Measurements from ENCODE around the gene EMILIN1. TPM values are rescaled to one million over a fixed set of nuclear protein-coding genes. Genes with fewer than 3 reads are reported as not detected.

The EMILIN1 gene
- total RNA-seq, 6 experiments from 2014 or later, result 144 to 208 (median 183) TPM

DNA sequence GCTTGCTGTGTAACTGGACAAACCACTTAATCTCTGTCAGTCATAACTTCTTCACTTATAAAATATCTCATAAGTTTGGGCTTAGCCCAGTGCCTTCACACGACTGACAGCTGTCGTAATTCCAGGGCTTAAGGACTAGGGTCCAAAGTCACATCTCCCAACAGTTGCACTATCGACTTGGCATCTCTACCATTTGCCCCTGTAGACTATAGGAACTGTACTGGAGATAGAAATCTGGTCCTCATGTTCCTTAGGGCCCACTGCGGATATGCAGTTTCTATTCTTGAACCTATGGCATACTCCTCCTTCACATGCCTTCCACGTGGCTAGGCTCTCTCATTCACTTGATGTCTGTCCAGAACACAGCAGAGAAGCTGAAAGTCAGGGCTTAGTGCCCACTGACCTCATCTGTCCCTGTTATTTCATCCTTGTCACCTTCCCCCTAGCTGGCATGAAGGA is 47.9 kb downstream of the EMILIN1 start:
- TF ChIP-seq, protein P1, sequence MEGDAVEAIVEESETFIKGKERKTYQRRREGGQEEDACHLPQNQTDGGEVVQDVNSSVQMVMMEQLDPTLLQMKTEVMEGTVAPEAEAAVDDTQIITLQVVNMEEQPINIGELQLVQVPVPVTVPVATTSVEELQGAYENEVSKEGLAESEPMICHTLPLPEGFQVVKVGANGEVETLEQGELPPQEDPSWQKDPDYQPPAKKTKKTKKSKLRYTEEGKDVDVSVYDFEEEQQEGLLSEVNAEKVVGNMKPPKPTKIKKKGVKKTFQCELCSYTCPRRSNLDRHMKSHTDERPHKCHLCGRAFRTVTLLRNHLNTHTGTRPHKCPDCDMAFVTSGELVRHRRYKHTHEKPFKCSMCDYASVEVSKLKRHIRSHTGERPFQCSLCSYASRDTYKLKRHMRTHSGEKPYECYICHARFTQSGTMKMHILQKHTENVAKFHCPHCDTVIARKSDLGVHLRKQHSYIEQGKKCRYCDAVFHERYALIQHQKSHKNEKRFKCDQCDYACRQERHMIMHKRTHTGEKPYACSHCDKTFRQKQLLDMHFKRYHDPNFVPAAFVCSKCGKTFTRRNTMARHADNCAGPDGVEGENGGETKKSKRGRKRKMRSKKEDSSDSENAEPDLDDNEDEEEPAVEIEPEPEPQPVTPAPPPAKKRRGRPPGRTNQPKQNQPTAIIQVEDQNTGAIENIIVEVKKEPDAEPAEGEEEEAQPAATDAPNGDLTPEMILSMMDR (IDR thresholded peaks at IDR 0.05), result no peak
- no peak for DNase-seq
- Mint-ChIP-seq H3K27ac (no peak overlapping the region), H3K36me3 (ENCODE audit: low read depth) (peaks cover 6% of the 10 kb centered on the region; the same call in 1 of the 2 replicates), H3K4me1 (ENCODE audit: low read depth) (no peaks in the 10 kb centered on the region), H3K9me3 (no peaks in the 10 kb centered on the region), H3K27me3 (ENCODE audit: insufficient read depth) (peaks cover 26% of the 10 kb centered on the region), H3K4me3 (no peak overlapping the region)

DNA sequence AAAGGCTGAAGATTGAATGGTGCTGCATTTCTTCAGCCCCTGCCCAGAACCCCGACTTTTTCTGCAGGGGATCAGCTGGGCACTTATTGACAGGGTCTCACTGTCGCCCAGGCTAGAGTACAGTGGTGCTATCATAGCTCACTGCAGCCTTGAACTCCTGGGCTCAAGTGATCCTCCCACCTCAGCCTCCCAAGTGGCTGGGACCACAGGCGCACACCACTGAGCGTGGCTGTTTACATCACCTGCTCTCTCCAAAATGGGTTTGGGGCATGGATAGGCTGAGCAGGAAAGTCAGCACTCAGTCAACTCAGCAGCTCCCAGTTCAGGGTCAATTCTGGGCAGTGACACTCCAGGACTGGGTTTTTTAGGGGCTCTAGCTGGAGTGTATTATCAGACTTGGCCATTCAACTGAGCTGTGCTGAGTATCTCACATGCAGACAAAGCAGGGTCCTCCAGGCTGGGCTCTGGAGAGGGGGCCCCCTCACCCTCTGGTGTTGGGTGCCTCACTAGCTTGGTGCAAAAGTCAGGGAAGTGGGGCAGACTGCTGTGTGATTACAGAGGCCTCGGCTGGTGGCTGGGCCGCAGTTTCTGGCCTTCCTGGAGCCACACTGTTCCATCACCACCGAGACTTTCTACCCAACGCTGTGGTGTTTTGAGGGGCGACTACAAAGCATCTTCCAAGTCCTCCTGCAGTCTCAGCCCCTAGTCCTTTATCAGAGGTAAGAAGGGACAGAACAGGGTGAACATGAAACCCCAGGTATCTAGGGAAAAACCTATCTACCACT is 49.7 kb downstream of the EMILIN1 start:
- TF ChIP-seq, protein P1 (IDR thresholded peaks at IDR 0.05), result no peak
- no peak for DNase-seq
- Mint-ChIP-seq H3K9me3 (no peaks in the 10 kb centered on the region), H3K27me3 (ENCODE audit: insufficient read depth) (peaks cover 13% of the 10 kb centered on the region), H3K36me3 (ENCODE audit: low read depth) (peaks cover 7% of the 10 kb centered on the region; the same call in 1 of the 2 replicates), H3K4me1 (ENCODE audit: low read depth) (peaks cover 4% of the 10 kb centered on the region), H3K27ac (no peak overlapping the region), H3K4me3 (no peak overlapping the region)

DNA sequence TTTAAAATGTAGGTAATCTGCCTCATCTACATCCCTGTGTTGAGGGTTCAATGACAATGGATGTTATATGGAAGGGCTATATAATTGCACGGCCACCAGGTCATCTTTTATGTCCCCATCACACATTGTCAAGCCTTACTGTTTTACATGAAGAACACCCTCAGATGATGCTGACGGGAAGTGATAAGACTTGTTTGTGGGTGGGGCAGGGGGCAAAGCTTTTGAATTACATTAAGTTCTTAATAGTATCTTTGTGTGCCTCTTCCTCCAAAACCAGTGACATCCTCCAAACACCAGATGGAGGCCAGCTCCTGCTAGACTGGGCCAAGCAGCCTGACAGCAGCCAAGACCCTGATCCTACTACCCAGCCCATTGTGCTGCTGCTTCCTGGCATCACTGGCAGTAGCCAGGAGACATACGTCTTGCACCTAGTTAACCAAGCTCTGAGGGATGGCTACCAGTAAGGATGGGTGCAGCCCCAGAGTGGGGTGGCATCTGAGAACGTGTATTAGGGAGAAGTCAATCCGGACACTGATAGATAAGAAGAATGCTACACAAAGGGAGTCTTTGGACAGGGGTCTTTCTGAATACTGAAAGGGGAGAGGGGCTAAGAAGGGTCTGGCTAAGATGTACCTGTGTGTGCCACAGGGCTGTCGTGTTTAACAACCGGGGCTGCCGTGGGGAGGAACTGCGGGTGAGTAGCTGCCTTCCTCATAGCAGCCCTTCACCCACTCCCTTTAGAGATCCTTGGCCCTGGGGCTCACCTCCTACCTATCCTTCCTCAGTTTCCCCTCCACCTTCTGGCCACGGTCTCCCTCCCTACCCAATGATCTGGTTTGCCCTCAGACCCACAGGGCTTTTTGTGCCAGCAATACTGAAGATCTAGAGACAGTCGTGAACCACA is 50.5 kb downstream of the EMILIN1 start:
- H3K4me1 Mint-ChIP-seq (ENCODE audit: low read depth), result peaks cover 13% of the 10 kb centered on the region
- TF ChIP-seq, protein P1 (IDR thresholded peaks at IDR 0.05), result no peak
- H3K4me3 Mint-ChIP-seq, result no peak overlapping the region
- peaks cover 8% of the 10 kb centered on the region for H3K27me3 Mint-ChIP-seq (ENCODE audit: insufficient read depth)
- peaks cover 7% of the 10 kb centered on the region; the same call in 1 of the 2 replicates for H3K36me3 Mint-ChIP-seq (ENCODE audit: low read depth)
- H3K9me3 Mint-ChIP-seq, result no peaks in the 10 kb centered on the region
- no peak for DNase-seq
- no peak overlapping the region for H3K27ac Mint-ChIP-seq

DNA sequence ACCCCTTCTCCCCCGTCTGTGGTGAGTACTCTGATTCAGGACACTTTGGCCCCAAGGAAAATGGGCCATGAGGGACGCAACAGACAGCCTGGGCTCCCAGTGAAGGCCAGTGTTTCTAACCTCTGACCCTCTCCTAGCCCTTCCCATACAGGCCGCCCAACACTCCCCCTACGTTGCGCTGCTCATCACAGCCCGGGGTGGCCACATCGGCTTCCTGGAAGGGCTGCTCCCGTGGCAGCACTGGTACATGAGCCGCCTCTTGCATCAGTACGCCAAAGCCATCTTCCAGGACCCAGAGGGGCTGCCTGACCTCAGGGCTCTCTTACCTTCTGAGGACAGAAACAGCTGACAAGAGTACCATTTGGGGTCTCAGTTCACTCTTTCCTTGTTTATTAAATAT is 52.0 kb downstream of the EMILIN1 start:
- Mint-ChIP-seq H3K36me3 (ENCODE audit: low read depth) (peaks cover 7% of the 10 kb centered on the region; the same call in 1 of the 2 replicates), H3K27ac (no peak overlapping the region), H3K4me1 (ENCODE audit: low read depth) (peaks cover 13% of the 10 kb centered on the region), H3K9me3 (no peaks in the 10 kb centered on the region), H3K27me3 (ENCODE audit: insufficient read depth) (peaks cover 1% of the 10 kb centered on the region), H3K4me3 (no peak overlapping the region)
- DNase-seq, result no peak
- TF ChIP-seq, protein P1 (IDR thresholded peaks at IDR 0.05), result no peak

DNA sequence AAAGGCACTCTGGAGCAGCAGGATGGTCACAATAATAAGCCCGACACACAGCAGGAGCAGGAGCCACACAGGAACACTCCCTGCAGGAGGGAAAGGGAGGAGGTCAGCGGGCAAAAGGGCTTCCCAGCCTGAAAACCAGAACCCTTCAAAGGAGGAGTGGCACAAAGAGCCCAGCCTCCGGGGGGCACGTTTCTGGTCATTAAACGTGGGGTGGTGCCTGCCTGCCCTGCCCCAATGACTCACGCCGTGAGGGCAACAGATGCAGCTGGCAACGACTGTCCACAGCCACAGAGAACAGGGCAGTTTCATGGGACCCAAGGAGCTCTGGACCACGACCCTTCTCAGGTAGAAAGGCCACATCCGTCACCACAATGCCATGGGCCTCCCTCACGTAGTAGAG is 53.0 kb downstream of the EMILIN1 start:
- DNase-seq, result no peak
- peaks cover 1% of the 10 kb centered on the region for H3K27me3 Mint-ChIP-seq (ENCODE audit: insufficient read depth)
- peaks cover 7% of the 10 kb centered on the region; the same call in 1 of the 2 replicates for H3K36me3 Mint-ChIP-seq (ENCODE audit: low read depth)
- H3K4me1 Mint-ChIP-seq (ENCODE audit: low read depth), result peaks cover 13% of the 10 kb centered on the region
- TF ChIP-seq, protein P1 (IDR thresholded peaks at IDR 0.05), result no peak
- H3K4me3 Mint-ChIP-seq, result no peak overlapping the region
- no peaks in the 10 kb centered on the region for H3K9me3 Mint-ChIP-seq
- no peak overlapping the region for H3K27ac Mint-ChIP-seq
